SK-N-DZ (cell line): ENCODE results near the gene HAO1. TPM values are rescaled to one million over a fixed set of nuclear protein-coding genes. Genes with fewer than 3 reads are reported as not detected.
"Not testable (repeated sequence)": the region's sequence is repeated elsewhere in the genome, so short reads cannot be mapped to it uniquely, and the experiment has no call there.

Source experiments
- DNase-seq: peaks from one replicate; pipeline ENCODE4 v3.0.0-alpha.2; 2015; ENCODE audit warnings: low spot score
- polyA plus RNA-seq, 2 experiments: library from polyadenylated mRNA; depleted of rRNA; stranded (reverse); fragments of >200 nt; gene quantifications; 2 replicates each; pipeline ENCODE4 v1.2.3, GENCODE V29; 2014

HAO1 gene
- not detected in 2 replicates for polyA plus RNA-seq (2014; cell fraction: cytosol; rRNA removed)
- not detected in 2 replicates for polyA plus RNA-seq (2014; cell fraction: nucleus; rRNA removed)

GRCh38 chr20:7940341-7940740, at the start of gene HAO1:
HAO1 (minus strand) TSS chr20:7940458; CDS start chr20:7940422, 36 bp downstream.
- no peak for DNase-seq

- DNase-seq: no peak
These were observed 49.1 kb upstream of the HAO1 start for GRCh38 chr20:7989379-7989778.

DNA sequence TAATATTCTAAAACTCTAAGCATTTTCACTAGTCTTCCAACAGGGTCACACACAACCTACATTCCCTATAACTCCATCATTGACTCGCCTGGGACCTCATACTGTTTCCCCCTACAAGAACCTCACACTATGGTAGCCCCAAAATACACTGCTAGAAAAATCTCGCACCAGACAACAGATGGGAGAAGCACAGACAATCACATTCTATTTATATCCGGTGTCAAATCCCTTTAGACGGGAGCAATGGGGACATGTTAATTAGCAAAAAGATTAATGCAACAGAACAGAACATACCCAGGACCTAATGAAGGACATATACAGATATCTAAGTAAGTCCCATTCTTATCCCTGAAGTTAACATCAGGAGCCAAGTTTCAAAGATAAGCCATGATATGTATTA, 45.7 kb upstream of the HAO1 start:
- no peak for DNase-seq

DNA sequence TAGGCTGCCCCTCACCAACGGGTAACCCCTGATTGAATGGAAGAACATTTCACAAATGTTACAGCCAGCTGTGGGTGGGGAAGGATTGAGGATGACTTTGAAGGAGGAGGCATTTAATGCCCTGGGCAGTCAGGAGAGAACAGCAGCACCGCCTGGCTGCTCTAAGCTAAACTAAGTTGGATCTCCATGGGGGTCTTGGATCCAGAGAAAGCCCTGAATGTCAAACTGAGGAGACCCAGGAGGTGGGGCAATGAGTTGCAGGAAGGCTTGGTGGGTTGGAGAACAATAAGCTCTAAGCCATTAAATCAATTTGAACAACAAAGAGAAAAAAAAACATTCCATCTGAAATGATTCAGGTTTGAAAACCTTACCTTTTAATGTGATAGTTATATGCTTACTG, 43.9 kb upstream of the HAO1 start:
- no peak for DNase-seq

DNA sequence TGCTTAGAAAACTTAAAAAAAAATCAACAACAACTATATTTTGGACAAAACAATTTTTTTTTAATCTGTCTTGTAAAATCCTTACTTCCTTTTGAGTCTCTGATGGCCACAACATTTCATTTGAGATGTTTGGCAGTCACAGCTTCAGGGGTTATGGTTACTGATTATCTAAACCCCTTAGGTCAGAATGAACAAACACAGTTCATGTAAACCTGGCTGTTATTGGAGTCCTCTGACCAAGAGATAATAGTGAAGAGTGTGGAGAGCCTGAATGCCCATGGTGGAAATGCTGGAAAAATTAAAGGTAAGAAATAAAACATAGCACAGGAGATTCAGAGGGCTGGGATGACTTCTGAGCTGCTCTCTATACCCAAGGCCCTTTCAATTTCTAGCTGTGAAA, 41.1 kb upstream of the HAO1 start:
- DNase-seq: no peak

GRCh38 chr20:7980332-7981046, 40.2 kb upstream of the HAO1 start:
- DNase-seq: peak; percentile 21

DNA sequence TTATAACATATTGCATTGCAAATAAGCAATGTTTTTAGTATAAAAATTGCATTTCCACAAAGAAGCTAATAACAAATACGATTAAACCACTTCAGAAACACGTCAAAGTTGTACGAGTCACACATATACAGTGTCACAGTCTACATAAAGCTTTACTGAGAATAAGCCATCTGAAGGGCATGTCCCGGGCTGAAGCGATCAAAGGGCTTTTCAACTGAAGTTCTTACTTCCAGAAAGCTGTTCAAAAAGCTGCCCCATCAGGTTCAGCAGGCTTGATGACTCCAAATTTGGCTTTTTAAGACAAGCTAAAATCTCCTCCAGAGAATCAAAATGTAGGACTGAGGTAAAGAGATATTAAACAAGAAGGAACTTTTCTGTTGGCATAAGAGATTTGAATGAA, 37.5 kb upstream of the HAO1 start:
- no peak for DNase-seq

DNA sequence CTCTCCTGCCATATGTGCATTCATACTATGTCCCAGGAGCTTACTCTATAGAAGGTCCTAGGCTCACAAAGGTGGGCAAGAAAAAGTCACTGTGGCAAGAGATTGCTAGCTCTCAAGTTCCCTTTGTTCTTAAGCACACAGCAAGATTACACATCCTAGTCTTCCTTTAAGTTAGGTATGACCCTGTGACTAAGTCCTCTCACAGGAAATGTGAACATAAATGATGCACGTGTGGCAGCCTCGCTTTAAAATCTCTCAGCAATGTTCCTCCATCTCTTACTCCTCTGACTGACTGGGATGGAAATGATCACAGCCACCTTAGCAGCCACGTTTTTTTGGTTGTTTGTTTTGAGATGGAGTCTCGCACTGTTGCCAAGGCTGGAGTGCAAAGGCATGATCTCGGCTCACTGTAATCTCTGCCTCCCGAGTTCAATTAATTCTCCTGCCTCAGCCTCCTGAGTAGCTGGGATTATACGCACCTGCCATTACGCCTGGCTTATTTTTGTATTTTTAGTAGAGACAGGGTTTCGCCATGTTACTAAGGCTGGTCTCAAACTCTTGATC, 35.7 kb upstream of the HAO1 start:
- DNase-seq: no peak

GRCh38 chr20:7974785-7975435, 34.7 kb upstream of the HAO1 start:
- DNase-seq: no peak

DNA sequence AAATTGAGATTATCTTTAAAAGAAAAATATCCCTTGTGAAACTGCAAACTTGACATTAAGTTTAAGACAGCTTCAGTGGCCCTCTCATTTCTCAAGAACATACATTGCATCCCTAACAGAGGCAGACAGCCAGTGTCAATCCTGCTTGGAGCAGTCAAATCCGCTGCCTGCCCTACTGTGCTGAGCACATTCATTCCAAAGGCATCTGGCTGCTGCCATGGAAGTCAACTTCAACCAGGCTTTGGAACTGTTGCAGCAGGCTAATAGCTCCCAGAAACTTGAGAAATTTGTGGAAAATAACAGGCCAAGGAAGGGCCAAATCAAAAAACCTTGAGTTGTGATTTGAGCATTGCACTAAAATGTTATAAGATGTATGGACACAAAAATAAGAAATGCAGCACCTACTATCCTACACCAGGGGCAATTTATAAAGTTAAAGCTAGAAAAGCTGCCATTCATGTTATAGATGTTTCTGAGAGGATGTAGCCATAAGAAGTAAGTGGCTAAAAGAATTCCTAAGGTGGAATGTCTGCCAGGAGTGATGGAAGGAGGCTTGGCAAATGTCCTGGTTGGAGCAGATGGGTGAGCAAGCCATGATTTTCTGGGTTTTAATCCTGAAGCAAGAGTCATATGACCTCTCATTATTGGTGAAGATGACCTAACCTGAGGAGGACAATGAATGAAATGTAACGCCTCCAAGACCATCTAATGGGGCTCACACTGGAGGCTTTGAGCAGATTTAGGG, 31.4 kb upstream of the HAO1 start:
- DNase-seq: no peak

- DNase-seq: no peak
These were observed 27.1 kb upstream of the HAO1 start for GRCh38 chr20:7967199-7967844.

DNA sequence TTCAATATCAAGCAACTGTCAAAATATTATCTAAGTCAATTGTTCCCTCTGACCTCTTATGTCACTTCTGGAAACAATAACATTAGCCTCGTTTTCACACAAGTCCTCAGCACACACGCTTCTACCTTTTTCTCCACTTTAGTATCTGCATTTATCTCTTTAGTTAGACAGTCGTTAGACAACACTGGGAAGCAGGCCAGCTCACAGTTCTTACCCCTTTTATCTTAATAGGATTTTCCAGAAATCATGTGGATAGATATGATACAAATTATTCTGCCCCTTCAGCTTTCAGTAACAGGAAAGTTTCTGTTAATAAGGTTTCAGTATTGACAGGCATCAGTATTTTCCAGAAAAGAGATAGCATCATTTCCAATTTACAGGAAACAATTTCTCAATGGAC, 25.9 kb upstream of the HAO1 start:
- no peak for DNase-seq

GRCh38 chr20:7959484-7959883, 19.2 kb upstream of the HAO1 start:
- no peak for DNase-seq

DNA sequence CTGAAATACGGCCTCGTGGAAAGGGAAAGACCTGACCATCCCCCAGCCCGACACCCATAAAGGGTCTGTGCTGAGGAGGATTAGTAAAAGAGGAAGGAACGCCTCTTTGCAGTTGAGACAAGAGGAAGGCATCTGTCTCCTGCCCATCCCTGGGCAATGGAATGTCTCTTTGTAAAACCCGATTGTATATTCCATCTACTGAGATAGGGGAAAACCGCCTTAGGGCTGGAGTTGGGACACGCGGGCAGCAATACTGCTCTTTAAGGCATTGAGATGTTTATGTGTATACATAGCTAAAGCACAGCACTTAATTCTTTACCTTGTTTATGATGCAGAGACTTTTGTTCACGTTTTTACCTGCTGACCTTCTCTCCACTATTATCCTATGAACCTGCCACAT, 16.3 kb upstream of the HAO1 start:
- DNase-seq: not testable (repeated sequence)

DNA sequence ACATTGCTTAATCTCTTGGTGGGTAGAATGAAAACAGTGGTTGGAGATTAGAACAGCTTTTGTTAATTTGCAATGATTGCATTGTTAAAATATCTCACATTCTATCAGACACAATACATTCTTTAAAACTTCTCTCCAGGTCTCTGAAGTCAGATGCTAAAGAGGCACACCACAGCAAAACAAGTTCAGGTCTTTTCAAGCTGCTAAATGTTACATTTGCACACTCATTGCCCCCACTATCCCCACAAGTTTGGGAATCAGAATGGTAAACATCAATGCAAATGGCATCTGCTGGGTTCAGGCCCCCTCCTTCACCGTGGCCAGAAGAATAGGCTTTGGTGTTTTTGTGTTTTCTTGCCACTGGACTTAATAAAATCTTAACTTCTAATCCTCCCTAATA, 10.1 kb upstream of the HAO1 start:
- DNase-seq: no peak

DNA sequence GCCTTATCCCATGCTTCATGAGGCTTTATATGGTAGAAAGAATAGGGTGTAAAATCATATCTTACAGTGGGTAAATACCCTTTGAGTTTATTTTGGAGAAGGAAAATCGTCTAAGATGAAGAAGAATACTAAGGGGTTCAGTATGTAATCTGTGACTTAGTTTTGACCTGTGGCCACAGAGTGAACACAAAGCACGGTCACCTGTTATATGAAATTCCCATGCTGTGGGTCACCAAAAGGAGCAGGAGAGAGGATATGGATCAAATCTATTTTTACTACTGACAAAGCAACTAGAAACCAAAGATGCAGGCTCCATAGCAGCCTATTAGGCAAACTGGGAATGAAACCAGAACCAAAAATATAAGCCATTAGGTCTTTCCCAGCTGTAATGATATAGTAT, 3.6 kb upstream of the HAO1 start:
- no peak for DNase-seq

- no peak for DNase-seq
These were observed 595 bp downstream of the HAO1 start for GRCh38 chr20:7939663-7940062.

GRCh38 chr20:7938058-7938457, 2.2 kb downstream of the HAO1 start:
- DNase-seq: no peak

DNA sequence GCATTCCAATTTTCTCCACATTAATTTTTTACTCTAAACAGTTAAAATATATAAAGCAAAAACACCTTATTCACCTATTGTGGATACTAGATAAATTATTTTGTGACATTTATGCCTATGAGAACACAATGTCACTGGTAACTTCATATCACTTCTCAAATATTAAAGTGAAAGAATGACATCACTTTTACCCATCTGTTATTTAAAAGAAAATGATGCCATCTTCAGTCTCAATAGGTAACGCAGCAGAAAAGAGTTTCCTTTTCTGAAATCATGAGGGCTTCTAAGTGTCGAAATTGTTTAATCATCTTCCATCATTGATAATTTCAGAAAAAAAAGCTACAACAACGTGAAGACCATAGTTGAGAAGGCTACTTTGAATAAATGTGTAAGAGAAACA, 2.9 kb downstream of the HAO1 start:
- DNase-seq: no peak

- DNase-seq: no peak
These were observed 5.2 kb downstream of the HAO1 start for GRCh38 chr20:7935027-7935551.

DNA sequence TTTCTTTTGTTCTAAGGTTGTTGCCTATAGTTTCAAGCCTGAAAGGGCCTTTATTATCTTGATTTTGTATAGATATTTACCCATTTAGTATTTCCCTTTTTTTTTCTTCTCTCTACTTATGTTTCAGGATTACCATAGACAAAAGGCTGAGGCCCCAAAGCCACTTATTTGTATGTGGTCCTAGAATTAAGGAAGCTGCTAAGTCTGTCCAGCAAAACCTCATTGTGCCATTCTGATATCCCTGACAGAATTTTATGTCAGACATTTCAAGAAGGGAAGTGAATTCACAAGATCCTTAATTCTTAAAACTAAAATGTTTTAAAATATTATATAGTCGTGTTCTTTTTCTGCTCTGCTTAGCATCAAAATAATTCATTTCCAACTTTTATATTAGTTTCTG, 6.9 kb downstream of the HAO1 start:
- no peak for DNase-seq

- DNase-seq: no peak
These were observed 9.9 kb downstream of the HAO1 start for GRCh38 chr20:7930343-7930742.
